Stomach (tissue), 4 donors: ENCODE results near the gene ALG5.

Source experiments
- CTCF ChIP-seq, 7 experiments: fragments of 450-650 bp in 4 of 7; fragments of 200-600 bp in 3 of 7; sonication (generic) in 3 of 7; IDR thresholded peaks; one replicate each; pipeline ENCODE4 v1.5.1; 2016 to 2019; ENCODE audit warnings: antibody characterized with exemption in 7 of 7, control low read depth in 2 of 7, mild to moderate bottlenecking in 1 of 7
- EP300 ChIP-seq: sonication (generic); formaldehyde crosslinking; IDR thresholded peaks from one replicate; pipeline ENCODE4 v1.6.1; 2017; ENCODE audit warnings: antibody characterized with exemption

DNA sequence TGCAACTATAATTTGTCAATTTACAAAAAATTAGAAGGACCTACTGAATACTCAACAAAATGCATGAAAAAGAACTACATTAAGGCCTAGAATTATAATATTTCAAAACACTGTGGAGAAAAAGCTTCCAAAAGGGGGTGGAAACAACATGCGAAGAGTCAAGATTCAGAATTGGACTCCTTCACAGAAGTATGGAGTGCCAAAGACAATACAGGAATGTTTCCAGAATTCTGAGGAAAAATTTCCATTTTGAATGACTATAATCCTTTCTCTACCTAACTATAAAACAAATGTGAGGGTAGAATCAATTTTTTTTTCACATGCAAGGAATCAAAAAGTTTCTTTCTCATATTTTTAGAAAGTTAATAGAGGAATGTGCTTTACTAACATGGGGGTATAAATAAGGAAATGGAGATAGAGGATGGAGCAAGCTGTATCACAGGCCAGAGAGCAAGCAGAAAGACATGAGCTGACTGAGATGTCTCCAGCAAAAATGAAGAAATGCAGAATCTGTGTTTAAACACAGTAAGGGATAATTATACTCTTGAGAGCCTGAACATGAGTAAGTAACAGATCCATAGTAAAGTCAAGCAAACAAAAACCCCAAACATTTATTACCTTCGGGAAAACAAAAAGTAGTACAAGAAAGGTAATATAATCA is 39.6 kb downstream of the ALG5 start:
- no peak for TF ChIP-seq CTCF (IDR thresholded peaks at IDR 0.05)
- TF ChIP-seq EP300 = no peak
